GM23248 (cell line): ENCODE data around the gene MAG. TPM values are rescaled to one million over a fixed set of nuclear protein-coding genes. Genes with fewer than 3 reads are reported as not detected.

ENCODE experiments used
- DNase-seq: peaks from one replicate; pipeline ENCODE4 v3.0.0-alpha.2; 2015
- H2AFZ ChIP-seq: fragments of 200-600 bp; sonication (generic); 2 replicates; pipeline ENCODE4 v1.6.1; 2016; ENCODE audit warnings: antibody characterized with exemption
- H3F3A ChIP-seq: fragments of 200-600 bp; sonication (generic); 2 replicates; pipeline ENCODE4 v1.6.1; 2016; ENCODE audit warnings: mild to moderate bottlenecking, antibody characterized with exemption, mixed run types; ENCODE audit not compliant: insufficient read depth
- H3K27ac ChIP-seq: fragments of 200-600 bp; sonication (generic); 2 replicates; pipeline ENCODE4 v1.5.1; 2016; ENCODE audit warnings: mild to moderate bottlenecking
- H3K27me3 ChIP-seq: fragments of 200-600 bp; sonication (generic); replicated peaks from 2 replicates; pipeline ENCODE4 v1.6.1; 2016; ENCODE audit warnings: mild to moderate bottlenecking; ENCODE audit not compliant: insufficient read depth
- H3K36me3 ChIP-seq: fragments of 200-600 bp; sonication (generic); 2 replicates; pipeline ENCODE4 v1.6.1; 2016; ENCODE audit warnings: low read depth, mild to moderate bottlenecking
- H3K4me1 ChIP-seq: fragments of 200-600 bp; sonication (generic); 2 replicates; pipeline ENCODE4 v1.6.1; 2016; ENCODE audit warnings: mild to moderate bottlenecking; ENCODE audit not compliant: insufficient read depth
- H3K4me2 ChIP-seq: fragments of 200-600 bp; sonication (generic); one replicate; pipeline ENCODE4 v1.6.1; 2016; ENCODE audit warnings: mild to moderate bottlenecking; ENCODE audit not compliant: unreplicated experiment
- H3K4me3 ChIP-seq: fragments of 200-600 bp; sonication (generic); 2 replicates; pipeline ENCODE4 v1.5.1; 2016; ENCODE audit warnings: mild to moderate bottlenecking
- H3K79me2 ChIP-seq: fragments of 200-600 bp; sonication (generic); 2 replicates; pipeline ENCODE4 v1.6.1; 2016; ENCODE audit warnings: mild to moderate bottlenecking; ENCODE audit not compliant: insufficient read depth
- H3K9ac ChIP-seq: fragments of 200-600 bp; sonication (generic); 2 replicates; pipeline ENCODE4 v1.6.1; 2016; ENCODE audit warnings: mild to moderate bottlenecking
- H3K9me2 ChIP-seq: fragments of 200-600 bp; sonication (generic); 2 replicates; pipeline ENCODE4 v1.6.1; 2016; ENCODE audit warnings: mixed run types, mild to moderate bottlenecking, moderate library complexity; ENCODE audit not compliant: insufficient read depth
- H3K9me3 ChIP-seq: fragments of 200-600 bp; sonication (generic); one replicate; pipeline ENCODE4 v1.6.1; 2017; ENCODE audit warnings: low read depth
- H4K20me1 ChIP-seq: fragments of 200-600 bp; sonication (generic); 2 replicates; pipeline ENCODE4 v1.6.0; 2016; ENCODE audit not compliant: insufficient read depth
- EZH2 ChIP-seq: fragments of 200-600 bp; sonication (generic); IDR thresholded peaks from 2 replicates; pipeline ENCODE4 v1.6.1; 2018; ENCODE audit warnings: antibody characterized with exemption, mild to moderate bottlenecking; ENCODE audit not compliant: insufficient read depth, poor library complexity, severe bottlenecking
- EZH2phosphoT487 ChIP-seq: fragments of 200-600 bp; sonication (generic); IDR thresholded peaks from 2 replicates; pipeline ENCODE4 v1.6.1; 2018; ENCODE audit warnings: antibody characterized with exemption, moderate library complexity, mild to moderate bottlenecking, low read depth; ENCODE audit not compliant: insufficient read depth
- WGBS, 2 experiments: methylation state at CpG; one replicate each; pipeline ENCODE4 v1.1.6; 2015 to 2017; ENCODE audit warnings: low lambda C conversion rate in 2 of 2, low coverage in 1 of 2; ENCODE audit errors: missing lambda C conversion rate in 2 of 2; 5-methylcytosine and 5-hydroxymethylcytosine counted together
- in situ Hi-C: fragments of 300-500 bp; cut with MboI; formaldehyde crosslinking; loops from 2 replicates; pipeline ENCODE4 v1.15.0; 2020
- polyA plus RNA-seq: library from polyadenylated mRNA; unstranded; fragments of >200 nt; fragmentation: Nextera tagmentation; extraction: Ambion mirVana; gene quantifications from 2 replicates; pipeline ENCODE4 v1.2.1, GENCODE V29; 2016
- total RNA-seq: library from RNA; depleted of rRNA; stranded (reverse); fragments of >200 nt; shearing (Covaris generic); gene quantifications from 2 replicates; pipeline ENCODE4 v1.2.3, GENCODE V29; 2014

Gene MAG
- total and polyA plus RNA-seq, 2 experiments from 2014 or later, result not detected

DNA sequence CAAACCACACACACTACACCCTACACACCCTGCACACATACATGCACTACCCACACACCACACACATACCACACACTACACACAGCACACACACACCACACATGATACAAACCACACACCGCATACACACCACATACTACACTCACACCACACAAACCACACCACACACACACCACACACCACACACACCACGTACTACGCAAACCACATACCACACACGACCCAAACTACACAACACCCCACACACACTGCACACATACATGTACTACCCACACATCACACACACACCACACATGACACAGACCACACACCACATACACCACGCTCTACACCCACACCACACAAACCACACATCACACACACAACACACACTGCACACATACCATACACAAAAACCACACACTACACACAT is 6.6 kb downstream of the MAG start:
- in situ Hi-C loops, result no loop called here
- no peak for TF ChIP-seq EZH2
- Histone ChIP-seq H3K27me3 (peaks cover 17% of the 10 kb centered on the region), H2AFZ (no peak overlapping the region), H3K9me2 (no peaks in the 10 kb centered on the region), H3K79me2 (no peaks in the 10 kb centered on the region), H4K20me1 (no peaks in the 10 kb centered on the region), H3K4me2 (no peak overlapping the region), H3F3A (no peaks in the 10 kb centered on the region), H3K4me1 (peaks cover 8% of the 10 kb centered on the region; the same call in 1 of the 2 replicates), H3K36me3 (no peaks in the 10 kb centered on the region), H3K9ac (no peak overlapping the region), H3K9me3 (no peaks in the 10 kb centered on the region), H3K4me3 (no peak overlapping the region), H3K27ac (no peak overlapping the region)
- WGBS, 2 experiments, result 86 to 89% methylated on average over 3 to 5 of the region's 5 CpGs
- no peak for DNase-seq

GRCh38 chr19:35299523-35300338 is 7.8 kb downstream of the MAG start:
- no peaks in the 10 kb centered on the region for H4K20me1 ChIP-seq
- WGBS, 2 experiments, result 37 to 53% methylated on average over 21 to 38 of the region's 55 CpGs
- TF ChIP-seq EZH2phosphoT487 (no peak), EZH2 (no peak)
- in situ Hi-C loops, result no loop called here
- no peaks in the 10 kb centered on the region for H3K36me3 ChIP-seq
- DNase-seq, result peak; percentile 25
- peaks cover 5% of the 10 kb centered on the region for H3K27me3 ChIP-seq
- no peaks in the 10 kb centered on the region for H3F3A ChIP-seq
- H3K9me3 ChIP-seq, result no peaks in the 10 kb centered on the region
- no peaks in the 10 kb centered on the region for H3K79me2 ChIP-seq
- H3K4me2 ChIP-seq, result no peak overlapping the region
- H2AFZ ChIP-seq, result no peak overlapping the region
- H3K4me3 ChIP-seq, result no peak overlapping the region
- H3K4me1 ChIP-seq, result peaks cover 6% of the 10 kb centered on the region; the same call in 1 of the 2 replicates
- H3K27ac ChIP-seq, result no peak overlapping the region
- no peak overlapping the region for H3K9ac ChIP-seq
- no peaks in the 10 kb centered on the region for H3K9me2 ChIP-seq

- in situ Hi-C loops, result no loop called here
- no peak for DNase-seq
Measured at GRCh38 chr19:35300339-35300649, 8.3 kb downstream of the MAG start.

GRCh38 chr19:35301961-35302360 is 10.0 kb downstream of the MAG start:
- Histone ChIP-seq H3K9me2 (no peaks in the 10 kb centered on the region), H3K4me2 (no peak overlapping the region), H3K36me3 (no peaks in the 10 kb centered on the region), H3K9ac (no peak overlapping the region), H3K27me3 (no peaks in the 10 kb centered on the region; the same call in 1 of the 2 replicates), H3K27ac (no peak overlapping the region), H3K9me3 (no peaks in the 10 kb centered on the region), H3K79me2 (no peaks in the 10 kb centered on the region), H4K20me1 (no peaks in the 10 kb centered on the region), H3K4me3 (no peak overlapping the region), H3K4me1 (no peaks in the 10 kb centered on the region), H3F3A (no peaks in the 10 kb centered on the region), H2AFZ (no peak overlapping the region)
- DNase-seq, result no peak
- in situ Hi-C loops, result no loop called here
- WGBS, 2 experiments, result 76 to 82% methylated on average over 2 of the region's 2 CpGs
- TF ChIP-seq EZH2, result no peak
- TF ChIP-seq EZH2phosphoT487, result no peak

More at GRCh38 chr19:35300339-35300649, 8.3 kb downstream of the MAG start:
- Histone ChIP-seq H3K27me3 (no peaks in the 10 kb centered on the region; the same call in 1 of the 2 replicates), H2AFZ (no peak overlapping the region), H3F3A (no peaks in the 10 kb centered on the region), H3K36me3 (no peaks in the 10 kb centered on the region), H3K9ac (no peak overlapping the region), H3K4me1 (peaks cover under 1% of the 10 kb centered on the region; the same call in 1 of the 2 replicates), H3K4me3 (no peak overlapping the region), H3K9me2 (no peaks in the 10 kb centered on the region), H3K27ac (no peak overlapping the region), H3K79me2 (no peaks in the 10 kb centered on the region), H4K20me1 (no peaks in the 10 kb centered on the region), H3K9me3 (no peaks in the 10 kb centered on the region), H3K4me2 (no peak overlapping the region)
- TF ChIP-seq EZH2 (no peak), EZH2phosphoT487 (no peak)
- WGBS, 2 experiments, result 70 to 78% methylated on average over 10 of the region's 10 CpGs

DNA sequence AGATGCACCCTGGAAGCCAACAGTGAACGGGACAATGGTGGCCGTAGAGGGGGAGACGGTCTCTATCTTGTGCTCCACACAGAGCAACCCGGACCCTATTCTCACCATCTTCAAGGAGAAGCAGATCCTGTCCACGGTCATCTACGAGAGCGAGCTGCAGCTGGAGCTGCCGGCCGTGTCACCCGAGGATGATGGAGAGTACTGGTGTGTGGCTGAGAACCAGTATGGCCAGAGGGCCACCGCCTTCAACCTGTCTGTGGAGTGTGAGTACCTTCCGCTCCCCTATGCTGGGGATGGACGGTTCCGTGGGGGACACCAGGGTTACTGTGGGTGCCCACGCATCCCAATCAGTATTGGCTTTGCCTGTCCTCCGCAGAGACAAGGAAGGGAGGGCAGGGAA is 10.5 kb downstream of the MAG start:
- H3K4me2 ChIP-seq, result no peak overlapping the region
- H3K9me3 ChIP-seq, result no peaks in the 10 kb centered on the region
- H3K4me1 ChIP-seq, result no peaks in the 10 kb centered on the region
- in situ Hi-C loops, result no loop called here
- H3K4me3 ChIP-seq, result no peak overlapping the region
- 62 to 63% methylated on average over 15 to 16 of the region's 16 CpGs for WGBS, 2 experiments
- no peaks in the 10 kb centered on the region for H3K9me2 ChIP-seq
- H2AFZ ChIP-seq, result no peak overlapping the region
- H3K27me3 ChIP-seq, result no peaks in the 10 kb centered on the region
- no peak overlapping the region for H3K27ac ChIP-seq
- TF ChIP-seq EZH2 (no peak), EZH2phosphoT487 (no peak)
- no peaks in the 10 kb centered on the region for H3K36me3 ChIP-seq
- H3K79me2 ChIP-seq, result no peaks in the 10 kb centered on the region
- no peak overlapping the region for H3K9ac ChIP-seq
- H4K20me1 ChIP-seq, result no peaks in the 10 kb centered on the region
- no peaks in the 10 kb centered on the region for H3F3A ChIP-seq
- no peak for DNase-seq
